Measurements from ENCODE around the gene ATP6V1D.
A peak's percentile ranks its signal among the peaks of the same experiment; 100 is the strongest.
"Not testable (repeated sequence)": the region's sequence is repeated elsewhere in the genome, so short reads cannot be mapped to it uniquely, and the experiment has no call there.

The ATP6V1D gene

DNA sequence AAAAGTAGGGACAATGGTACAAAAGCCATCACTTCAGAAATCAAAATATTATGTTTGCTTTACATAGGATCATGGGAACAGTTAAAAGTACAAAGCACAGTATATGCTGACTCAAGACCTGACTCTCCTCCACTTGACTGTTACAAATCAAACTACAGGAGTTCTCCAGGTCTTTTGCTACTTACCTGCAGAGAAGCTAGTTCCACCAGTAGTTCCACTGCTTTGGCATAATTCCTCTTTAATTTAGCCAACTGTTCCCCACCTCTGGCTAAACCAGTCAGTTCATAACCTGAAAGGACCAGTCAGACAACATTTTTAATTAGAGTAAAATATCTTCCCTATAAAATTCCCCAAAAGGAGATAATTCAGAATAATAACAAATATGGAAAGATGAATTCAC, 14.0 kb downstream of the ATP6V1D start:
- TF ChIP-seq, protein P1, sequence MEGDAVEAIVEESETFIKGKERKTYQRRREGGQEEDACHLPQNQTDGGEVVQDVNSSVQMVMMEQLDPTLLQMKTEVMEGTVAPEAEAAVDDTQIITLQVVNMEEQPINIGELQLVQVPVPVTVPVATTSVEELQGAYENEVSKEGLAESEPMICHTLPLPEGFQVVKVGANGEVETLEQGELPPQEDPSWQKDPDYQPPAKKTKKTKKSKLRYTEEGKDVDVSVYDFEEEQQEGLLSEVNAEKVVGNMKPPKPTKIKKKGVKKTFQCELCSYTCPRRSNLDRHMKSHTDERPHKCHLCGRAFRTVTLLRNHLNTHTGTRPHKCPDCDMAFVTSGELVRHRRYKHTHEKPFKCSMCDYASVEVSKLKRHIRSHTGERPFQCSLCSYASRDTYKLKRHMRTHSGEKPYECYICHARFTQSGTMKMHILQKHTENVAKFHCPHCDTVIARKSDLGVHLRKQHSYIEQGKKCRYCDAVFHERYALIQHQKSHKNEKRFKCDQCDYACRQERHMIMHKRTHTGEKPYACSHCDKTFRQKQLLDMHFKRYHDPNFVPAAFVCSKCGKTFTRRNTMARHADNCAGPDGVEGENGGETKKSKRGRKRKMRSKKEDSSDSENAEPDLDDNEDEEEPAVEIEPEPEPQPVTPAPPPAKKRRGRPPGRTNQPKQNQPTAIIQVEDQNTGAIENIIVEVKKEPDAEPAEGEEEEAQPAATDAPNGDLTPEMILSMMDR (IDR thresholded peaks at IDR 0.05; ENCODE audit: poor library complexity, severe bottlenecking): no peak
- Histone ChIP-seq H3K27me3 (ENCODE audit: insufficient read depth, poor library complexity, severe bottlenecking) (no peaks in the 10 kb centered on the region), H3K9me3 (ENCODE audit: severe bottlenecking) (no peaks in the 10 kb centered on the region), H3K27ac (ENCODE audit: poor library complexity, severe bottlenecking) (peak overlapping the region; percentile 87), H3K4me1 (ENCODE audit: insufficient read depth, poor library complexity, severe bottlenecking) (peaks cover 23% of the 10 kb centered on the region), H3K36me3 (ENCODE audit: low read depth) (peaks cover 90% of the 10 kb centered on the region), H3K4me3 (ENCODE audit: severe bottlenecking) (no peak overlapping the region)
- DNase-seq (ENCODE audit: low spot score) (no peak), ATAC-seq (ENCODE audit: low read depth) (no peak)

DNA sequence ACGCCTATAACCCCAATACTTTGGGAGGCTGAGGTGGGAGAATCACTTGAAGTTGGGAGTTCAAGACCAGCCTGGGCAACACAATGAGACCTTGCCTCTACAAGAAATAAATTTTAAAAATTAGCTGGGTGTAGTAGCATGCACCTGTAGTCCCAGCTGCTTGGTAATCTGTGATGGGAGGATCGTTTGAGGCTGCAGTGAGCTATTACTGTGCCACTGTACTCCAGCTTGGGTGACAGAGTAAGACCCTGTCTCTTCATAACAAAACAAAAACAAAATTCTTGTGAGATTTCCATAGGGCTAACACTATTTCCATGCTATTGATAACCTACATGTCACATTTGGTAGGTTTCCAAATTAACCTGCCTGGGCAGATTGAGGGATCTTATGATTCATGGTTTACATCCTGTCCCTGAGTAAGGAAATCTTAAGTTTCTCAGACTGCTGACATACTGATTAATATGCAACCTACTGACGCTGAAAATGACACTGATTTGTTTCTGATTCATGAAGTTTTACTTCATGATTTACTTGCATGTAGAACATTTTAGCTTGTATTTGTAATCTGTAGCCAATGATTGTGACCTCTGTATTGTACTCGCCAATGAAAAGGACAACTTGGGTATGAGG, 15.9 kb downstream of the ATP6V1D start:
- H3K27ac ChIP-seq (ENCODE audit: poor library complexity, severe bottlenecking): peak overlapping the region; percentile 87
- H3K4me1 ChIP-seq (ENCODE audit: insufficient read depth, poor library complexity, severe bottlenecking): peaks cover 23% of the 10 kb centered on the region
- DNase-seq (ENCODE audit: low spot score) (no peak), ATAC-seq (ENCODE audit: low read depth) (peak; percentile 97)
- H3K4me3 ChIP-seq (ENCODE audit: severe bottlenecking): no peak overlapping the region
- H3K9me3 ChIP-seq (ENCODE audit: severe bottlenecking): no peaks in the 10 kb centered on the region
- H3K36me3 ChIP-seq (ENCODE audit: low read depth): peaks cover 90% of the 10 kb centered on the region
- no peaks in the 10 kb centered on the region for H3K27me3 ChIP-seq (ENCODE audit: insufficient read depth, poor library complexity, severe bottlenecking)
- TF ChIP-seq, protein P1 (IDR thresholded peaks at IDR 0.05; ENCODE audit: poor library complexity, severe bottlenecking): no peak

DNA sequence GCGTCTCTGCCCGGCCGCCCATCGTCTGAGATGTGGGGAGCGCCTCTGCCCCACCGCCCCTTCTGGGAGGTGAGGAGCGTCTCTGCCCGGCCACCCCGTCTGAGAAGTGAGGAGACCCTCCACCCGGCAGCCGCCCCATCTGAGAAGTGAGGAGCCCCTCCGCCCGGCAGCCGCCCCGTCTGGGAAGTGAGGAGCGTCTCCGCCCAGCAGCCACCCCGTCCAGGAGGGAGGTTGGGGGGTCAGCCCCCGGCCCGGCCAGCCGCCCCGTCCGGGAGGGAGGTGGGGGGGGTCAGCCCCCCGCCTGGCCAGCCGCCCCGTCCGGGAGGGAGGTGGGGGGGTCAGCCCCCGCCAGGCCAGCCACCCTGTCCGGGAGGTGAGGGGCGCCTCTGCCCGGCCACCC, 18.4 kb downstream of the ATP6V1D start:
- H3K27me3 ChIP-seq (ENCODE audit: insufficient read depth, poor library complexity, severe bottlenecking); H3K9me3 ChIP-seq (ENCODE audit: severe bottlenecking); H3K27ac ChIP-seq (ENCODE audit: poor library complexity, severe bottlenecking); H3K4me3 ChIP-seq (ENCODE audit: severe bottlenecking); DNase-seq (ENCODE audit: low spot score); ATAC-seq (ENCODE audit: low read depth): not testable (repeated sequence)
- peaks cover 90% of the 10 kb centered on the region for H3K36me3 ChIP-seq (ENCODE audit: low read depth)
- H3K4me1 ChIP-seq (ENCODE audit: insufficient read depth, poor library complexity, severe bottlenecking): peaks cover 23% of the 10 kb centered on the region

DNA sequence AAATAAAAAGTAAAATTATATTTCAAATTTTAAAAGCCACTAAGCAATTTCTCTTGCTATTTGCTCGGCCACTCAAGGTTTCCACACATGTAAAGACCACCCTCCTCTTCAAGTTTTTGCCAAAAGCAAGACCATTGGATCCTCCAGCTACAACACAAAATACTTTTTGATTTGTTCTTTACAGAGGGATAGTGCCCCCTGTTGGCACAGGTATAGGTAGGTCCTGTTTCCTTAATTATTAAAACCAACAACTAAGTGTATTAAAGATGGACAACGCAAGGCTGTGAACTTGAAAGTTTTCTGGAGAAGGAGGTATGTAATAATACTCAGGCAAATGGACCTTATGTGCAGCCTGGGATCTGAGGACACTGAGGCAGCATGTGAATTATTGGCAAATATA, 23.8 kb downstream of the ATP6V1D start:
- TF ChIP-seq, protein P1 (IDR thresholded peaks at IDR 0.05; ENCODE audit: poor library complexity, severe bottlenecking): peak; percentile 42
- no peak overlapping the region for H3K4me3 ChIP-seq (ENCODE audit: severe bottlenecking)
- ATAC-seq (ENCODE audit: low read depth) (no peak), DNase-seq (ENCODE audit: low spot score) (no peak)
- peaks cover 100% of the 10 kb centered on the region for H3K36me3 ChIP-seq (ENCODE audit: low read depth)
- H3K27me3 ChIP-seq (ENCODE audit: insufficient read depth, poor library complexity, severe bottlenecking): no peaks in the 10 kb centered on the region
- no peak overlapping the region for H3K27ac ChIP-seq (ENCODE audit: poor library complexity, severe bottlenecking)
- H3K4me1 ChIP-seq (ENCODE audit: insufficient read depth, poor library complexity, severe bottlenecking): no peaks in the 10 kb centered on the region
- H3K9me3 ChIP-seq (ENCODE audit: severe bottlenecking): no peaks in the 10 kb centered on the region

DNA sequence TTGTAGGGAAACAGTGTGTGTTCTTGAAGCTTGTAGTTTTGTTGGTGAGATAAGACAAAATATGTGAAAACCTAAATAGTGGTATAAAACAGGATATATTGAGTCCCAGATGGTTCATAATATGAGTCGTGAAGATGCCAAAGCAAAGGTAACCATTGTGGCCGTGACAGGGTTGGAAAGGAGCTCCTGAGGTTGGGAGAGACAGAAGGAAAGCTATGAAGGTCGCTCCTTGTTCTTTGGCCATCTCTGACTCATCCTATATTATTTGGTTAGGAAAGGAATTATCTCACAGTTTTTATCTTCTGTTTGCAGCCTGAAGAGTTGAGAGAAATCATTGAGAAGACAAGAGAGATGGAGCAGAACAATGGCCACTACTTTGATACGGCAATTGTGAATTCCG, 27.1 kb downstream of the ATP6V1D start:
- Histone ChIP-seq H3K4me3 (ENCODE audit: severe bottlenecking) (no peak overlapping the region), H3K9me3 (ENCODE audit: severe bottlenecking) (no peaks in the 10 kb centered on the region), H3K27me3 (ENCODE audit: insufficient read depth, poor library complexity, severe bottlenecking) (no peaks in the 10 kb centered on the region), H3K27ac (ENCODE audit: poor library complexity, severe bottlenecking) (no peak overlapping the region), H3K36me3 (ENCODE audit: low read depth) (peaks cover 83% of the 10 kb centered on the region), H3K4me1 (ENCODE audit: insufficient read depth, poor library complexity, severe bottlenecking) (no peaks in the 10 kb centered on the region)
- ATAC-seq (ENCODE audit: low read depth): no peak
- TF ChIP-seq, protein P1 (IDR thresholded peaks at IDR 0.05; ENCODE audit: poor library complexity, severe bottlenecking): no peak
- no peak for DNase-seq (ENCODE audit: low spot score)
